Fibroblast of villous mesenchyme (primary cell): ENCODE results near the gene MYO16. TPM values are rescaled to one million over a fixed set of nuclear protein-coding genes. Genes with fewer than 3 reads are reported as not detected.

ENCODE experiments used
- DNase-seq: peaks from one replicate; pipeline ENCODE4 v3.0.0-alpha.2; 2010; ENCODE audit warnings: low read depth
- H3K4me3 ChIP-seq: 2 replicates; pipeline ENCODE4 v1.5.1; 2011; ENCODE audit warnings: low read depth, mild to moderate bottlenecking, low read length
- total RNA-seq: library from RNA; depleted of rRNA; stranded (reverse); fragments of >200 nt; gene quantifications from 2 replicates; pipeline ENCODE4 v1.2.3, GENCODE V29; 2012
- TF ChIP-seq, protein P1 (sequence below): IDR thresholded peaks from 2 replicates; pipeline ENCODE4 v1.5.1; 2012; ENCODE audit warnings: low read depth, mild to moderate bottlenecking, low read length; ENCODE audit not compliant: insufficient read depth

The MYO16 gene
- total RNA-seq, 1 donor = 0.86 TPM

GRCh38 chr13:108769213-108770070 is 140.0 kb downstream of the MYO16 start:
- TF ChIP-seq, protein P1, sequence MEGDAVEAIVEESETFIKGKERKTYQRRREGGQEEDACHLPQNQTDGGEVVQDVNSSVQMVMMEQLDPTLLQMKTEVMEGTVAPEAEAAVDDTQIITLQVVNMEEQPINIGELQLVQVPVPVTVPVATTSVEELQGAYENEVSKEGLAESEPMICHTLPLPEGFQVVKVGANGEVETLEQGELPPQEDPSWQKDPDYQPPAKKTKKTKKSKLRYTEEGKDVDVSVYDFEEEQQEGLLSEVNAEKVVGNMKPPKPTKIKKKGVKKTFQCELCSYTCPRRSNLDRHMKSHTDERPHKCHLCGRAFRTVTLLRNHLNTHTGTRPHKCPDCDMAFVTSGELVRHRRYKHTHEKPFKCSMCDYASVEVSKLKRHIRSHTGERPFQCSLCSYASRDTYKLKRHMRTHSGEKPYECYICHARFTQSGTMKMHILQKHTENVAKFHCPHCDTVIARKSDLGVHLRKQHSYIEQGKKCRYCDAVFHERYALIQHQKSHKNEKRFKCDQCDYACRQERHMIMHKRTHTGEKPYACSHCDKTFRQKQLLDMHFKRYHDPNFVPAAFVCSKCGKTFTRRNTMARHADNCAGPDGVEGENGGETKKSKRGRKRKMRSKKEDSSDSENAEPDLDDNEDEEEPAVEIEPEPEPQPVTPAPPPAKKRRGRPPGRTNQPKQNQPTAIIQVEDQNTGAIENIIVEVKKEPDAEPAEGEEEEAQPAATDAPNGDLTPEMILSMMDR = no peak
- DNase-seq = peak; percentile 2
- no peak overlapping the region for H3K4me3 ChIP-seq

- no peak overlapping the region for H3K4me3 ChIP-seq
- no peak for DNase-seq
- TF ChIP-seq, protein P1 = no peak
These were observed 146.2 kb downstream of the MYO16 start for GRCh38 chr13:108775597-108775996.

DNA sequence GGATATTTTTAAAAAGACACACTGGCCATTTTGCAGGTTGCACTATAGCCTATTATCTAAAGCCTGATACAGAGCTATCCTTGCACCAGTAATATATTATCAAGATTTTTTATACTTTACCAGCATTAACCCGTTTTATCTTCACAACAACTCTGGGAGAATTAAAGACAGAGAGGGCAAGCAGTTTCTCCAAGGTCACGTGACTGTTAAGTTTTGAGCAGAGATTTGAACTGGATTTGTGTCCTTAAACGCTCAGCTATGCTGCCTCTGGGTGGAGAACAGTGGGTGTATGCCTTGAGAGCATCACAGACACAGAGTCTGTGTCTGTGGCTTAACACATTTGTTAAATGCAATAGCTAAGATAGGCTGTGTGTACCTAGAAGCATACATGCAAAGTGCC is 147.2 kb downstream of the MYO16 start:
- TF ChIP-seq, protein P1 = no peak
- DNase-seq = no peak
- no peak overlapping the region for H3K4me3 ChIP-seq

- no peak overlapping the region for H3K4me3 ChIP-seq
- no peak for DNase-seq
These were observed 148.3 kb downstream of the MYO16 start for GRCh38 chr13:108777421-108778420.

DNA sequence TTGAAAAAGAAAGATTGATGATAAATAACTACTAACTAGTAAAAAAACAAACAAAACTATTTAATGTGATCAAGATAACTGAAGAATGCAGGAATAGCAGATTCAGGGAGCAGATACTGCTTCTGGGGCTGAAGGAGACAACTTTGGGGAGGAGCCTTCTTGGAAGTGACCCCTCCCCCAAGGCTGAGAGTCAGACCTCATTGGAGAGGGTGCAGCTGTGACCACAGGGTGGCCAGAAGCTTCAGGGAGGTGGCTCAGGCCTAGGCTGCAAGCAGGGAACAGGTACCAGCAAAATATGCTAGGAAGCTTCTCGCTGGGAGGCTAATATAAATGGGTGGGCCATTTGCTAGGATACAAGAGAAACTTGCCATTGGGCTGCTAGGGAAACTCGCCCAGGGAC is 149.9 kb downstream of the MYO16 start:
- no peak overlapping the region for H3K4me3 ChIP-seq
- TF ChIP-seq, protein P1 = no peak
- no peak for DNase-seq

More at GRCh38 chr13:108777421-108778420, 148.3 kb downstream of the MYO16 start:
- TF ChIP-seq, protein P1 = no peak

DNA sequence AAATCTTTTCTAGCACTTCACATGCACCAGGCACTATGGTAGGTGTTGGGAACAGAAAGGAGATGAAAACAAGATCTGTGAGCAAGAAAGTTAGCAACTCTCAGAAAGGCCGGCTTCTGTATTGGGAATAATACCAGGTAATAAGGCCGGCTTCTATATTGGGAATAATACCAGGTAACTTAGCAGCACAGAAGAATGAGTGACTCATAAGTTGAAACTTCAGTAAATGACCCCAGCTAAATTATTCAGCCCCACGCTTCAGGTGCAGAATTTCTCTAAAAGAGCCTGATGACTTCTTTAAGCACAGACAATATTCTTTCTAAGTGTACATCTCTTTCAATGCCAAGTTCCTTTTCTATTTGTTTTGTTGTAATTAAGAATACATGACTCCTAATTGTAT is 151.3 kb downstream of the MYO16 start:
- no peak for DNase-seq
- TF ChIP-seq, protein P1 = no peak
- no peak overlapping the region for H3K4me3 ChIP-seq
